Glutamatergic neuron (in vitro differentiated cells): ENCODE results near the gene PDE1A. TPM values are rescaled to one million over a fixed set of nuclear protein-coding genes. Genes with fewer than 3 reads are reported as not detected.

Experiments
- DNase-seq: peaks from one replicate; pipeline ENCODE4 v3.0.0; 2022
- H3K27ac Mint-ChIP-seq: one replicate; pipeline ENCODE4 v1.8.0; 2020; ENCODE audit warnings: mild to moderate bottlenecking, mixed read lengths, inconsistent platforms; ENCODE audit not compliant: unreplicated experiment
- H3K27me3 Mint-ChIP-seq: one replicate; pipeline ENCODE4 v1.8.0; 2020; ENCODE audit warnings: mild to moderate bottlenecking, moderate library complexity, mixed read lengths, inconsistent platforms; ENCODE audit not compliant: unreplicated experiment
- H3K36me3 Mint-ChIP-seq: one replicate; pipeline ENCODE4 v1.8.0; 2020; ENCODE audit warnings: mild to moderate bottlenecking, mixed read lengths, inconsistent platforms; ENCODE audit not compliant: unreplicated experiment
- H3K4me1 Mint-ChIP-seq: one replicate; pipeline ENCODE4 v1.8.0; 2020; ENCODE audit warnings: mild to moderate bottlenecking, low read depth, mixed read lengths, inconsistent platforms; ENCODE audit not compliant: unreplicated experiment
- H3K4me3 Mint-ChIP-seq: one replicate; pipeline ENCODE4 v1.8.0; 2020; ENCODE audit warnings: mild to moderate bottlenecking, mixed read lengths, inconsistent platforms; ENCODE audit not compliant: unreplicated experiment
- H3K9me3 Mint-ChIP-seq: one replicate; pipeline ENCODE4 v1.8.0; 2020; ENCODE audit warnings: mild to moderate bottlenecking, moderate library complexity, mixed read lengths, inconsistent platforms; ENCODE audit not compliant: unreplicated experiment
- CTCF ChIP-seq: fragments of 200-600 bp; sonication (generic); IDR thresholded peaks from one replicate; pipeline ENCODE4 v1.5.0; 2021; ENCODE audit not compliant: partially characterized antibody, unreplicated experiment
- total RNA-seq: library from RNA; stranded (reverse); fragmentation: NEBNext Ultra II Directional; extraction: Animal tissue kit (Norgen Biotek cat#: 25700); gene quantifications from one replicate; pipeline ENCODE4 v1.2.1, GENCODE V29; 2021; ENCODE audit not compliant: unreplicated experiment

PDE1A gene
- total RNA-seq, 1 donor from 2014 or later = 4.2 TPM

- no peak overlapping the region for H3K27ac Mint-ChIP-seq
- H3K27me3 Mint-ChIP-seq = no peaks in the 10 kb centered on the region
- H3K4me3 Mint-ChIP-seq = no peak overlapping the region
- no peak for TF ChIP-seq CTCF
- no peaks in the 10 kb centered on the region for H3K9me3 Mint-ChIP-seq
- DNase-seq = no peak
- H3K4me1 Mint-ChIP-seq = no peaks in the 10 kb centered on the region
- H3K36me3 Mint-ChIP-seq = no peaks in the 10 kb centered on the region
Observed at GRCh38 chr2:182097571-182098164, 329.2 kb downstream of the PDE1A start.

DNA sequence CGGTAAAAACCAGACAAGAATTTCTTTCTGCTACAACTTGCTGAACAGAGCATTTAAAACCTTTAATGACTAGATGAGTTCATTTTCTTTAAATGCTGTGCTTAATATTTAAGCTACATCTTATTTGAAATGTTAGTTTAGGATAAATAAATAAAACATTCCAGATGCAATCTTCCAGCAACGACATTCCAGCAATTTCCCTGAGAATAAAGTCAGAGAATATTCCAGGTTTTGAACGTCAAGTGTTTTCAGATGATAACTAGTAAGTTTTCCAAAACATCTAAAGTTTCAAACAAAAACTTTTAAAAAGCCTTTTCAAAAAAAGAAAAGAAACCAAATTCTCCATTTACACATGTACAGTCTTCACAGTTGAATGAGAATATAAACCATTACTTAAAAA lies 336.4 kb downstream of the PDE1A start:
- Mint-ChIP-seq H3K4me1 (no peaks in the 10 kb centered on the region), H3K9me3 (no peaks in the 10 kb centered on the region), H3K27me3 (no peaks in the 10 kb centered on the region), H3K27ac (no peak overlapping the region), H3K36me3 (no peaks in the 10 kb centered on the region), H3K4me3 (no peak overlapping the region)
- no peak for TF ChIP-seq CTCF
- DNase-seq = no peak
